Pancreas (tissue), 10 donors: ENCODE data around the gene SPNS2. TPM values are rescaled to one million over a fixed set of nuclear protein-coding genes. Genes with fewer than 3 reads are reported as not detected.
A peak's percentile ranks its signal among the peaks of the same experiment; 100 is the strongest.

Experiments used
- ATAC-seq, 4 donors: fragments of 200-7000 bp; cut with Tn5 transposase; one replicate each; pipeline versions ENCODE4 v1.8.0 to v1.9.1; 2020; ENCODE audit warnings: mild to moderate bottlenecking in 4 of 4, moderate library complexity in 4 of 4
- DNase-seq, 6 donors: peaks; one replicate each; pipeline ENCODE4 v3.0.0-alpha.2; 2020
- FAIRE-seq: peaks from 2 replicates; lab custom pipeline; 2012; peaks lifted over from hg19 to GRCh38; lab: Jason Lieb, UNC
- H3K27ac ChIP-seq, 4 donors: fragments of 200-600 bp; sonication (generic); 1 replicate in 3 of 4; 2 replicates in 1 of 4; pipeline versions ENCODE4 v1.5.0 to v1.8.0; 2020
- H3K27me3 ChIP-seq, 4 donors: fragments of 200-600 bp; one replicate each; pipeline ENCODE4 v1.8.0; 2021
- H3K36me3 ChIP-seq, 3 donors: fragments of 200-600 bp; sonication (generic) in 1 of 3; one replicate each; pipeline versions ENCODE4 v1.5.0 to v1.8.0; 2020 to 2021
- H3K4me1 ChIP-seq, 3 donors: fragments of 200-600 bp; one replicate each; pipeline ENCODE4 v1.8.0; 2021
- H3K4me3 ChIP-seq, 4 donors: fragments of 200-600 bp; sonication (generic) in 2 of 4; one replicate each; pipeline versions ENCODE4 v1.5.0 to v1.8.0; 2020 to 2021
- H3K9me3 ChIP-seq, 4 donors: fragments of 200-600 bp; one replicate each; pipeline ENCODE4 v1.8.0; 2021
- CTCF ChIP-seq, 4 donors: fragments of 200-600 bp; sonication (generic) in 3 of 4; IDR thresholded peaks; one replicate each; pipeline versions ENCODE4 v1.5.0 to v1.8.0; 2021; ENCODE audit warnings: antibody characterized with exemption in 4 of 4
- WGBS, 2 donors: extraction: QIAGEN DNeasy Blood & Tissue Kit; methylation state at CpG; one replicate each; pipeline ENCODE4 v1.1.7; 2013; 5-methylcytosine and 5-hydroxymethylcytosine counted together
- intact Hi-C, 3 donors: fragments of 100-400 bp; cut with DNase I; formaldehyde crosslinking; loops; one replicate each; pipeline versions ENCODE4 v1.11.1 to v1.14.2; 2022
- polyA plus RNA-seq, 2 donors: library from polyadenylated mRNA; stranded (reverse); fragments of 200-250 nt; gene quantifications; one replicate each; pipeline ENCODE4 v1.2.3, GENCODE V29; 2013
- total RNA-seq, 6 donors: library from RNA; stranded (reverse); fragmentation: NEBNext Ultra II Directional in 4 of 6; extraction: Animal tissue kit (Norgen Biotek cat#: 25700) in 4 of 6; gene quantifications; one replicate each; pipeline versions ENCODE4 v1.2.1 to v1.2.4, GENCODE V29; 2021 to 2023
- donor health status: healthy with polysubstance abuse.
- donor health status: DM: no; HTN: no; CAD: no; lungs with moderate emphysema.
- donor health status: DM: no; HTN: no; CAD: no.
- donor health status: control.
- donor health status: control.
- donor health status: Bipolar disorder and iron deficiency.
- donor health status: DM: yes; HTN: yes; CAD: no.
- donor health status: DM: no; HTN: no; CAD: no.
- donor health status: DM: no; HTN: no; CAD: no.
- donor health status: DM: yes; HTN: yes; CAD: no.

The SPNS2 gene
- total and polyA plus RNA-seq, 8 donors: 7.6 to 51.7 (median 20.8) TPM

DNA sequence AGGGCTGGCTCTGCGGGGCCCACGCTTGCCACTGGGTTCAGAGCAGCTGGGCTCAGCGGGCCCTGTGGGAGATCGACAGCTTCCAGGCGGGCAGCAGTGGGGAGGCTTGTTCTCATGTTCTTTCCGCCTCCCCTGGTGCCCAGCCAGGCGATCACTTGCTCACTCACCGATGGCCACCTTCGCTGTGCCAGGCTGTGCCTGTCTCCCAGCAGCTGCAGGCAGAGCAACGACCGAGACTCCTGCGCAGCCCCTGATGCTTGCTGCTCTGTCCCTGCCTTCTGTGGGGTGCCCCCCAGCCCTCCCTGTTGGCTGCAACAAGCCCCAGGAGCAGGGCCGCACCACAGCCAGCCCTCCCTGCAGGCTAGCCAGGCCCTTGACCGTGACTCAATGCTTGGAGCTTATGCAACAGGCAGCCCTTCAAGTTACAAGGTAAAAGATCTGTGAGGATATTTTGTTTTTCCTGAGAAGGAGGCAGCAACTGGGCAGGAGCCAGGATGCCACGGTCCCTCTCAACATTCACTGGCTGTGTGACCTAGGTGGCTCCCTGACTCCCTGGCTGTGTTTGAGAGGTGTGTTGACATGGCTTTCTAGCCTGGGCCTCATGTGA is 9.6 kb upstream of the SPNS2 start:
- Histone ChIP-seq H3K4me3 (no peak overlapping the region), H3K4me1 (peaks cover 0 to 3% (median 0%) of the 10 kb centered on the region in 3 donors), H3K36me3 (no peaks in the 10 kb centered on the region), H3K27ac (no peak overlapping the region), H3K27me3 (no peaks in the 10 kb centered on the region), H3K9me3 (no peaks in the 10 kb centered on the region)
- ATAC-seq: peak in 2 of 4 donors; percentile 6 to 11
- FAIRE-seq: no peak
- intact Hi-C loops: no loop called here
- WGBS, 2 donors: 85 to 92% methylated on average over 15 of the region's 15 CpGs
- no peak for DNase-seq
- no peak for TF ChIP-seq CTCF (IDR thresholded peaks at IDR 0.05)

GRCh38 chr17:4490109-4490591 is 8.5 kb upstream of the SPNS2 start:
- FAIRE-seq (no peak), ATAC-seq (no peak), DNase-seq (no peak)
- no peaks in the 10 kb centered on the region for H3K9me3 ChIP-seq
- H3K36me3 ChIP-seq: no peaks in the 10 kb centered on the region
- H3K27me3 ChIP-seq: no peaks in the 10 kb centered on the region
- TF ChIP-seq CTCF (IDR thresholded peaks at IDR 0.05): no peak
- no peak overlapping the region for H3K4me3 ChIP-seq
- 81 to 89% methylated on average over 9 of the region's 9 CpGs for WGBS, 2 donors
- no peak overlapping the region for H3K27ac ChIP-seq
- intact Hi-C loops: no loop called here
- H3K4me1 ChIP-seq: no peaks in the 10 kb centered on the region

DNA sequence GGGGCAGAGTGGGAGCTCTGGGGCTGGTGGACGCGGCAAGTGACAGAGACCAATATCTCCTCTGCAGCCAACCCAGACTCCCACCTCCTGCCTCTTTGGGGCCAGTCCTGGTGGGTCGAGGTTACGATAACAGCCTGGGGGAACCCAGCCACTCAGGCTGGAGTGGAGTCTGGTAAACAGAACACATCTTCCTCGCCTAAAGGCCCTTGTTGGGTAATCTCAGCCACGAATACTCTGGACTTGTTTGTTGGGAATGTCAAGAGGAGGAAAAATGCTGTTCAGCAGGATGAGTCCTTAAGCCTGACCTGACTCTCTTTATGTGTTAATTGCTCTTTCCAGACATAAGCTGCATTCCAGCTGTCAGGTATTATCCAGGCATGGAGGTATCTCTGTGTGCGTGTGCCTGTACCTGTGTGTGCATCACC is 8.0 kb upstream of the SPNS2 start:
- Histone ChIP-seq H3K27ac (no peak overlapping the region), H3K36me3 (no peaks in the 10 kb centered on the region), H3K4me3 (no peak overlapping the region), H3K27me3 (no peaks in the 10 kb centered on the region), H3K9me3 (no peaks in the 10 kb centered on the region), H3K4me1 (no peaks in the 10 kb centered on the region)
- DNase-seq (no peak), ATAC-seq (no peak), FAIRE-seq (no peak)
- TF ChIP-seq CTCF (IDR thresholded peaks at IDR 0.05): no peak
- intact Hi-C loops: no loop called here
- WGBS, 2 donors: 87% methylated on average over 7 of the region's 7 CpGs

DNA sequence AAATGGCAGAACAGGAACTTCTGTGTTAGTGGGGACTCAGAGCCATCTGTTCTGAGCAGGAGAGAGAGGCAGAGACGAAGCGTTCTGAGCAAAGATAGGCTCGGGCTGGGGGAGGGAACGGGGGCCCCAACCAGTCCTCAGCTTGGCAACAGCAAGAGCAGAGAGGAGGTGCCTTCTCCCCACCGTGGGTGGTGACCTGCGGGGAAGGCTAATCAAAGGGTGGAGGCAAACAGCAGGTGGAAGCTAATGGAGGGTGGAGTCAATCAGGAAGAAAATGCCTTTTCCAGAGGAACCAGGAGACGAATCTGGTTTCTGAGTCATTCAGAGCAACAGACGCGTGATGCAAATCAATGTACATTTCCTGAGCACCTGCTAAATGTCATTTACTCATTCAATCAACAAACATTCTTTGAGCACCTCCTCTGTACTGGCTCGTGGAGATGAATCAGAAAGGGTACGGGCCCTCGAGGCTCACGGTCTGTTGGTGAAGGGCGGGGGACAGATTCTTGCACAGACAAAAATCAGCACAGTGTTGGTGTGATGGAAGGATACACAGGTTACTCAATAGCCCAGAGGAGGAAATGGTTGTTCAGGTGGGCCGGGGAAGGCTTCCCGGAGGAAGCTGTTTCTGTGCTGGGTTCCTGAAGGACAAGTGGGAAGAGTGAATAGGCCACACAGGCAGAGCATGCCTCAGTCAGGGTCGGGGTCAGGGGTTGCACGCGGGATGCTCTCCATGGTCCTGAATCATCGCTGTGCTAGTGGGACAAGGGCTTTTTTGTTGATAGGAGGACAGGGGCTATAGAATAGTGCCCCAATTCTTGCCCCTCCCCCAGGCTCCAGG is 5.7 kb upstream of the SPNS2 start:
- Histone ChIP-seq H3K4me1 (no peaks in the 10 kb centered on the region), H3K36me3 (no peaks in the 10 kb centered on the region), H3K9me3 (no peaks in the 10 kb centered on the region), H3K27ac (no peak overlapping the region), H3K4me3 (no peak overlapping the region), H3K27me3 (no peaks in the 10 kb centered on the region)
- FAIRE-seq: no peak
- TF ChIP-seq CTCF (IDR thresholded peaks at IDR 0.05): no peak
- WGBS, 2 donors: 58 to 63% methylated on average over 20 of the region's 20 CpGs
- intact Hi-C loops: no loop called here
- peak in 1 of 6 donors; percentile 41 for DNase-seq
- ATAC-seq: peak in 3 of 4 donors; percentile 57 to 64 (median 58)
